HepG2 (cell line): ENCODE data around the gene CIAO3. TPM values are rescaled to one million over a fixed set of nuclear protein-coding genes. Genes with fewer than 3 reads are reported as not detected.

ENCODE experiments used
- ADNP ChIP-seq: sonication (generic); formaldehyde crosslinking; IDR thresholded peaks from 2 replicates; pipeline ENCODE4 v1.4.0; 2020; ENCODE audit warnings: missing genetic modification reagents
- AHR ChIP-seq: IDR thresholded peaks from 2 replicates; pipeline ENCODE4 v1.6.1; 2018; ENCODE audit warnings: missing genetic modification reagents, missing compliant biosample characterization
- AKAP8 ChIP-seq: sonication (generic); formaldehyde crosslinking; IDR thresholded peaks from 2 replicates; pipeline ENCODE4 v1.5.1; 2020; ENCODE audit warnings: mild to moderate bottlenecking, missing genetic modification reagents
- ATRX ChIP-seq: sonication (generic); formaldehyde crosslinking; IDR thresholded peaks from 2 replicates; pipeline ENCODE4 v1.4.0; 2020; ENCODE audit warnings: missing genetic modification reagents, borderline replicate concordance
- FOXC1 ChIP-seq: sonication (generic); formaldehyde crosslinking; IDR thresholded peaks from 2 replicates; pipeline ENCODE4 v1.8.0; 2022; ENCODE audit warnings: mild to moderate bottlenecking, missing genetic modification reagents, borderline replicate concordance
- HCFC1 ChIP-seq: fragments of 150-350 bp; IDR thresholded peaks from 2 replicates; pipeline ENCODE4 v1.6.1; 2014; ENCODE audit warnings: low read depth, low read length
- KLF15 ChIP-seq: sonication (generic); formaldehyde crosslinking; IDR thresholded peaks from 2 replicates; pipeline ENCODE4 v1.8.1; 2023; ENCODE audit warnings: borderline replicate concordance, mild to moderate bottlenecking, inconsistent platforms, missing genetic modification reagents, mixed read lengths
- MIXL1 ChIP-seq: IDR thresholded peaks from 2 replicates; pipeline ENCODE4 v1.6.1; 2016
- PAF1 ChIP-seq: IDR thresholded peaks from 2 replicates; pipeline ENCODE4 v1.6.1; 2016; ENCODE audit warnings: missing genetic modification reagents, missing compliant biosample characterization
- PHF20 ChIP-seq: sonication (generic); formaldehyde crosslinking; IDR thresholded peaks from 2 replicates; pipeline ENCODE4 v1.5.0; 2020; ENCODE audit warnings: mild to moderate bottlenecking, missing genetic modification reagents
- REXO4 ChIP-seq: sonication (generic); formaldehyde crosslinking; IDR thresholded peaks from 2 replicates; pipeline ENCODE4 v1.8.0; 2022; ENCODE audit warnings: missing genetic modification reagents, mild to moderate bottlenecking, borderline replicate concordance
- SMAD3 ChIP-seq: sonication (generic); formaldehyde crosslinking; IDR thresholded peaks from 2 replicates; pipeline ENCODE4 v1.4.0; 2020; ENCODE audit warnings: missing genetic modification reagents
- STAT5B ChIP-seq: sonication (generic); formaldehyde crosslinking; IDR thresholded peaks from 2 replicates; pipeline ENCODE4 v1.4.0; 2020; ENCODE audit warnings: missing genetic modification reagents
- SYNCRIP ChIP-seq: fragments of 200-400 bp; formaldehyde crosslinking; IDR thresholded peaks from 2 replicates; pipeline ENCODE4 v1.6.1; 2018; ENCODE audit warnings: mild to moderate bottlenecking, low read depth, low read length; ENCODE audit not compliant: insufficient read depth
- TRIM24 ChIP-seq: sonication (generic); formaldehyde crosslinking; IDR thresholded peaks from 2 replicates; pipeline ENCODE4 v1.8.0; 2022; ENCODE audit warnings: mild to moderate bottlenecking, missing genetic modification reagents
- ZNF335 ChIP-seq: sonication (generic); formaldehyde crosslinking; IDR thresholded peaks from 2 replicates; pipeline ENCODE4 v1.4.0; 2020; ENCODE audit warnings: missing genetic modification reagents
- ZNF569 ChIP-seq: sonication (generic); formaldehyde crosslinking; IDR thresholded peaks from 2 replicates; pipeline ENCODE4 v1.5.0; 2020; ENCODE audit warnings: mild to moderate bottlenecking, missing genetic modification reagents, moderate library complexity, borderline replicate concordance
- ZNF7 ChIP-seq: IDR thresholded peaks from 2 replicates; pipeline ENCODE4 v1.6.1; 2016; ENCODE audit warnings: missing biosample characterization, missing genetic modification reagents
- ZNF777 ChIP-seq: sonication (generic); formaldehyde crosslinking; IDR thresholded peaks from 2 replicates; pipeline ENCODE4 v1.4.0; 2020; ENCODE audit warnings: missing genetic modification reagents
- ZNF782 ChIP-seq: sonication (generic); formaldehyde crosslinking; IDR thresholded peaks from 2 replicates; pipeline ENCODE4 v1.4.0; 2020; ENCODE audit warnings: missing genetic modification reagents, mild to moderate bottlenecking, borderline replicate concordance
- polyA plus RNA-seq, 8 experiments: library from polyadenylated mRNA; depleted of rRNA in 3 of 8; stranded (reverse) in 7 of 8; unstranded in 1 of 8; fragments of >200 nt; fragmentation: Illumina TruSeq in 4 of 8; extraction: Trizol in 4 of 8; gene quantifications; 2 replicates each; pipeline versions ENCODE4 v1.2.1 to v1.2.3, GENCODE V29; 2011 to 2016; ENCODE audit warnings: low read depth in 4 of 8, missing spikeins in 1 of 8, mixed read lengths in 1 of 8; ENCODE audit not compliant: insufficient read depth in 1 of 8
- total RNA-seq, 5 experiments: library from RNA; depleted of rRNA; stranded (reverse); fragments of >200 nt; fragmentation: Illumina TruSeq; extraction: Trizol; gene quantifications; 2 replicates each; pipeline ENCODE4 v1.2.3, GENCODE V29; 2016; ENCODE audit warnings: low read depth in 1 of 5
- TF ChIP-seq, protein P1 (sequence below), 2 experiments: IDR thresholded peaks; 2 replicates each; pipeline ENCODE4 v1.6.1; 2011 to 2012; ENCODE audit warnings: low read length in 2 of 2, borderline replicate concordance in 1 of 2, low read depth in 1 of 2, mild to moderate bottlenecking in 1 of 2, moderate library complexity in 1 of 2
- TF ChIP-seq, protein P2 (sequence below): sonication (generic); formaldehyde crosslinking; conservative IDR thresholded peaks from 2 replicates; pipeline ENCODE4 v1.8.0; 2022; ENCODE audit warnings: low read depth, missing genetic modification reagents
- TF ChIP-seq, protein P3 (sequence below): fragments of 450-650 bp; IDR thresholded peaks from 2 replicates; pipeline ENCODE4 v1.6.1; 2017

The CIAO3 gene
- total and polyA plus RNA-seq, 2 of the 13 experiments (the other 11 are each of a cell fraction or from before 2014, with no cell fraction given): 21.7 to 25.0 TPM

DNA sequence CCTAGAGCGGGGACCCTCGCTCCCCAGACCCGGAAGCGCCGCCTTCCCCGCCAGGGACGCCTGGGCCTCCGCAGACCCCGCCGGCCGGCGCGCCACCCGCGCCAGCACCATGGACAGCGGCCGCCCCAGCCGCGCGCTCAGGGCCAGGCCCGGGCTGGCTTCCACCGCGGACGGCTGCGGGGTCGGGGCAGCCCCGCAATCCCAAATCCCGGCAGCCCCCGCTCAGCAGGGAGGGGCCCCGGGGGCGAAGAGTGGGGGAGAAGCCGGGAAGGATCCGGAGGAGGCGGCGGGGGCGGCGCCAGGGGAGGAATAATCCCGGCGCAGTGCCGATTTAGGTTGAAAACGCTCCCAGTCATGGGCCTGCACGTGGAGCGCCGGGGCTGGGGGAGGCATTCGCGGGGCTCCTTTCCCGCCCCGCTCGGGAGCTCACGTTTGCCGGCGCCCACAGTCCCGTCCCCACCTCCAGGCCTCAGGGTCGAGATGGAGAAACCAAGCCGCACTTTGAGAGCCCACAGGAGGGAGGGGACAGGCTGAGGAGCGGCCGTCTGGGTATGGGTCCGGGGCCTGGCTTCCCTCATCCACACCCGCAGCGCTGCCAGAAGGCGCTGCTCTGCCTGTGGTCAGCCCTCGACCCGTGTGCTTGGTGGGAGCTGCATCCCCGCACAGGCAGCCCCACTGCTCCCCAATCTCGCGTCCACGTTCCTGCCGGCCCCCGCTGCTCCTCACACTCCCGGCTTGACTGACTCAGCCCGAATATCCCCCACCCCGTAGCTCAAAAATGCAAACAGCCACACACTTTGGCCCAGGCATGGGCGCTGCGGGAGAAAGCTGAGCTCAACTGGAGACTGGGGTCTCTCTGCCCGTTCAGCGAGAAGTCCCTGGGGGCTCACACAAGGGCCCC is 39.9 kb downstream of the CIAO3 start (continued):
- TF ChIP-seq, protein P1, sequence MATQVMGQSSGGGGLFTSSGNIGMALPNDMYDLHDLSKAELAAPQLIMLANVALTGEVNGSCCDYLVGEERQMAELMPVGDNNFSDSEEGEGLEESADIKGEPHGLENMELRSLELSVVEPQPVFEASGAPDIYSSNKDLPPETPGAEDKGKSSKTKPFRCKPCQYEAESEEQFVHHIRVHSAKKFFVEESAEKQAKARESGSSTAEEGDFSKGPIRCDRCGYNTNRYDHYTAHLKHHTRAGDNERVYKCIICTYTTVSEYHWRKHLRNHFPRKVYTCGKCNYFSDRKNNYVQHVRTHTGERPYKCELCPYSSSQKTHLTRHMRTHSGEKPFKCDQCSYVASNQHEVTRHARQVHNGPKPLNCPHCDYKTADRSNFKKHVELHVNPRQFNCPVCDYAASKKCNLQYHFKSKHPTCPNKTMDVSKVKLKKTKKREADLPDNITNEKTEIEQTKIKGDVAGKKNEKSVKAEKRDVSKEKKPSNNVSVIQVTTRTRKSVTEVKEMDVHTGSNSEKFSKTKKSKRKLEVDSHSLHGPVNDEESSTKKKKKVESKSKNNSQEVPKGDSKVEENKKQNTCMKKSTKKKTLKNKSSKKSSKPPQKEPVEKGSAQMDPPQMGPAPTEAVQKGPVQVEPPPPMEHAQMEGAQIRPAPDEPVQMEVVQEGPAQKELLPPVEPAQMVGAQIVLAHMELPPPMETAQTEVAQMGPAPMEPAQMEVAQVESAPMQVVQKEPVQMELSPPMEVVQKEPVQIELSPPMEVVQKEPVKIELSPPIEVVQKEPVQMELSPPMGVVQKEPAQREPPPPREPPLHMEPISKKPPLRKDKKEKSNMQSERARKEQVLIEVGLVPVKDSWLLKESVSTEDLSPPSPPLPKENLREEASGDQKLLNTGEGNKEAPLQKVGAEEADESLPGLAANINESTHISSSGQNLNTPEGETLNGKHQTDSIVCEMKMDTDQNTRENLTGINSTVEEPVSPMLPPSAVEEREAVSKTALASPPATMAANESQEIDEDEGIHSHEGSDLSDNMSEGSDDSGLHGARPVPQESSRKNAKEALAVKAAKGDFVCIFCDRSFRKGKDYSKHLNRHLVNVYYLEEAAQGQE (IDR thresholded peaks at IDR 0.05; ENCODE audit: borderline replicate concordance in 1 of 2, low read depth in 1 of 2, low read length in 2 of 2): peak; percentile 97
- no peak for TF ChIP-seq ZNF782 (CRISPR knock-in tag)
- no peak for TF ChIP-seq SMAD3 (CRISPR knock-in tag)
- no peak for TF ChIP-seq ADNP (CRISPR knock-in tag)
- no peak for TF ChIP-seq SYNCRIP
- TF ChIP-seq KLF15 (CRISPR knock-in tag): no peak
- TF ChIP-seq TRIM24 (CRISPR knock-in tag): no peak
- no peak for TF ChIP-seq REXO4
- TF ChIP-seq FOXC1: no peak
- no peak for TF ChIP-seq ZNF7 (CRISPR knock-in tag)
- TF ChIP-seq MIXL1 (CRISPR knock-in tag): peak; percentile 30; the same call in 1 of the 2 replicates
- TF ChIP-seq AHR (CRISPR knock-in tag): no peak
- peak; percentile 66 for TF ChIP-seq ZNF777 (CRISPR knock-in tag)
- TF ChIP-seq HCFC1: no peak
- no peak for TF ChIP-seq ZNF335 (CRISPR knock-in tag)
- TF ChIP-seq, protein P2, sequence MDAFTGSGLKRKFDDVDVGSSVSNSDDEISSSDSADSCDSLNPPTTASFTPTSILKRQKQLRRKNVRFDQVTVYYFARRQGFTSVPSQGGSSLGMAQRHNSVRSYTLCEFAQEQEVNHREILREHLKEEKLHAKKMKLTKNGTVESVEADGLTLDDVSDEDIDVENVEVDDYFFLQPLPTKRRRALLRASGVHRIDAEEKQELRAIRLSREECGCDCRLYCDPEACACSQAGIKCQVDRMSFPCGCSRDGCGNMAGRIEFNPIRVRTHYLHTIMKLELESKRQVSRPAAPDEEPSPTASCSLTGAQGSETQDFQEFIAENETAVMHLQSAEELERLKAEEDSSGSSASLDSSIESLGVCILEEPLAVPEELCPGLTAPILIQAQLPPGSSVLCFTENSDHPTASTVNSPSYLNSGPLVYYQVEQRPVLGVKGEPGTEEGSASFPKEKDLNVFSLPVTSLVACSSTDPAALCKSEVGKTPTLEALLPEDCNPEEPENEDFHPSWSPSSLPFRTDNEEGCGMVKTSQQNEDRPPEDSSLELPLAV (CRISPR knock-in tag): peak; percentile 84; the same call in 1 of the 2 replicates
- TF ChIP-seq, protein P3, sequence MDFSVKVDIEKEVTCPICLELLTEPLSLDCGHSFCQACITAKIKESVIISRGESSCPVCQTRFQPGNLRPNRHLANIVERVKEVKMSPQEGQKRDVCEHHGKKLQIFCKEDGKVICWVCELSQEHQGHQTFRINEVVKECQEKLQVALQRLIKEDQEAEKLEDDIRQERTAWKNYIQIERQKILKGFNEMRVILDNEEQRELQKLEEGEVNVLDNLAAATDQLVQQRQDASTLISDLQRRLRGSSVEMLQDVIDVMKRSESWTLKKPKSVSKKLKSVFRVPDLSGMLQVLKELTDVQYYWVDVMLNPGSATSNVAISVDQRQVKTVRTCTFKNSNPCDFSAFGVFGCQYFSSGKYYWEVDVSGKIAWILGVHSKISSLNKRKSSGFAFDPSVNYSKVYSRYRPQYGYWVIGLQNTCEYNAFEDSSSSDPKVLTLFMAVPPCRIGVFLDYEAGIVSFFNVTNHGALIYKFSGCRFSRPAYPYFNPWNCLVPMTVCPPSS: no peak
- TF ChIP-seq STAT5B: no peak
- no peak for TF ChIP-seq PHF20 (CRISPR knock-in tag)
- TF ChIP-seq AKAP8 (CRISPR knock-in tag): no peak
- no peak for TF ChIP-seq ZNF569 (CRISPR knock-in tag)
- no peak for TF ChIP-seq ATRX (CRISPR knock-in tag)
- no peak for TF ChIP-seq PAF1
